Heart right ventricle (tissue), 16 donors: ENCODE data around the gene SNX6. TPM values are rescaled to one million over a fixed set of nuclear protein-coding genes. Genes with fewer than 3 reads are reported as not detected.
"Not testable (repeated sequence)": the region's sequence is repeated elsewhere in the genome, so short reads cannot be mapped to it uniquely, and the experiment has no call there.

Experiments used
- ATAC-seq, 8 donors: fragments of 200-7000 bp; cut with Tn5 transposase; one replicate each; pipeline ENCODE4 v1.9.1; 2020; ENCODE audit warnings: mild to moderate bottlenecking in 8 of 8, moderate library complexity in 8 of 8, moderate number of reproducible peaks in 1 of 8
- DNase-seq, 2 donors: peaks; one replicate each; pipeline ENCODE4 v3.0.0-alpha.2; 2020
- H3K27ac ChIP-seq, 10 donors: fragments of 200-600 bp; sonication (generic) in 2 of 10; one replicate each; pipeline versions ENCODE4 v1.5.0 to v1.8.0; 2020 to 2022; ENCODE audit warnings: mild to moderate bottlenecking in 3 of 10
- H3K27me3 ChIP-seq, 7 donors: fragments of 200-600 bp; one replicate each; pipeline ENCODE4 v1.8.0; 2021 to 2022; ENCODE audit warnings: mild to moderate bottlenecking in 2 of 7
- H3K36me3 ChIP-seq, 9 donors: fragments of 200-600 bp; sonication (generic) in 1 of 9; one replicate each; pipeline versions ENCODE4 v1.5.0 to v1.8.0; 2020 to 2022; ENCODE audit warnings: mild to moderate bottlenecking in 2 of 9
- H3K4me1 ChIP-seq, 9 donors: fragments of 200-600 bp; sonication (generic) in 1 of 9; one replicate each; pipeline versions ENCODE4 v1.5.0 to v1.8.0; 2020 to 2022; ENCODE audit warnings: mild to moderate bottlenecking in 4 of 9
- H3K4me3 ChIP-seq, 10 donors: fragments of 200-600 bp; sonication (generic) in 2 of 10; one replicate each; pipeline versions ENCODE4 v1.5.0 to v1.8.0; 2020 to 2022; ENCODE audit warnings: mild to moderate bottlenecking in 7 of 10, moderate library complexity in 2 of 10
- H3K9me3 ChIP-seq, 11 donors: fragments of 200-600 bp in 10 of 11; sonication (generic) in 2 of 11; one replicate each; pipeline versions ENCODE4 v1.5.0 to v1.8.0; 2013 to 2022; ENCODE audit warnings: mild to moderate bottlenecking in 2 of 11, control low read depth in 1 of 11, moderate library complexity in 1 of 11
- CTCF ChIP-seq, 9 donors: fragments of 200-600 bp; sonication (generic) in 2 of 9; IDR thresholded peaks; one replicate each; pipeline versions ENCODE4 v1.5.0 to v1.8.0; 2021 to 2022; ENCODE audit warnings: antibody characterized with exemption in 9 of 9, mild to moderate bottlenecking in 5 of 9, moderate library complexity in 1 of 9
- WGBS, 2 donors: extraction: QIAGEN DNeasy Blood & Tissue Kit; methylation state at CpG; one replicate each; pipeline ENCODE4 v1.1.7; 2013; ENCODE audit warnings: inconsistent platforms in 1 of 2; 5-methylcytosine and 5-hydroxymethylcytosine counted together
- intact Hi-C, 10 donors: fragments of 100-400 bp; cut with DNase I; formaldehyde crosslinking; loops; one replicate each; pipeline versions ENCODE4 v1.11.1 to v1.14.2; 2022
- polyA plus RNA-seq, 2 donors: library from polyadenylated mRNA; stranded (reverse); fragments of 200-250 nt; gene quantifications; one replicate each; pipeline ENCODE4 v1.2.3, GENCODE V29; 2013
- total RNA-seq, 10 donors: library from RNA; stranded (reverse); fragmentation: NEBNext Ultra II Directional in 3 of 10; extraction: Animal tissue kit (Norgen Biotek cat#: 25700) in 3 of 10; gene quantifications; one replicate each; pipeline versions ENCODE4 v1.2.1 to v1.2.4, GENCODE V29; 2021 to 2023
- donor health status: Arrhythmogenic right ventricular cardiomyopathy.
- donor health status: ischemic (EF 13 %, LVEDD 7.1; RV severe dilation, severe dysfunction).
- donor health status: healthy with polysubstance abuse.
- donor health status: DM: no; HTN: yes; CAD: no.
- donor health status: DM: no; HTN: no; CAD: no.
- donor health status: ischemic (EF 25% LVEDD 6.9; RV normal size, moderate dysfunction).
- donor health status: ischemic (EF 25% LVEDD 5.7; RV mildly dilated, moderate dysfunction).
- donor health status: healthy.
- donor health status: DM: yes; HTN: yes; CAD: no.
- donor health status: Ischemic cardiomyopathy.
- donor health status: ischemic (EF 35%, LVEDD 5.7; RV mildly dilated, moderate dysfunction).
- donor health status: nonischemic (EF 11% LVEDD 7.7; RV severe dilation, severe dysfunction).
- donor health status: DM: yes; HTN: yes; CAD: no.
- donor health status: PGD.
- donor health status: ischemic (EF 29% LVEDD 5.4; RV normal size, mild dysfunction).
- donor health status: nonischemic (EF 23%, LVEDD 6.1; RV moderate dilation, normal function).

The SNX6 gene
- total and polyA plus RNA-seq, 12 donors, result 17.3 to 89.8 (median 57.3) TPM

GRCh38 chr14:34539407-34540180 lies 90.4 kb downstream of the SNX6 start, which contains the start of gene EAPP:
EAPP (minus strand) TSS chr14:34539701; CDS start chr14:34539628, 73 bp downstream.
- 3% methylated on average over 59 of the region's 59 CpGs for WGBS, 2 donors
- DNase-seq, result peak; percentile 98
- Histone ChIP-seq H3K4me1 (peaks cover 8 to 28% (median 18%) of the 10 kb centered on the region in 9 donors), H3K9me3 (no peaks in the 10 kb centered on the region), H3K36me3 (peaks cover 0 to 32% (median 4%) of the 10 kb centered on the region in 9 donors), H3K27me3 (no peaks in the 10 kb centered on the region), H3K27ac (peak within 1 kb of the TSS; percentile 74 to 99 (median 93)), H3K4me3 (peak within 1 kb of the TSS; percentile 74 to 97 (median 89))
- TF ChIP-seq CTCF (IDR thresholded peaks at IDR 0.05), result peak in 1 of 9 donors; percentile 11
- intact Hi-C loops, result loop anchor here in 4 of 10 donors (5.0 to 10.0 kb wide), 5 partner anchors 37 to 205 kb away; partner anchors contain the start of gene SPTSSA (in 3 of the 4)
- peak; percentile 97 to 100 (median 99) for ATAC-seq

- peaks cover 8 to 28% (median 18%) of the 10 kb centered on the region in 9 donors for H3K4me1 ChIP-seq
- H3K9me3 ChIP-seq, result no peaks in the 10 kb centered on the region
- TF ChIP-seq CTCF (IDR thresholded peaks at IDR 0.05), result no peak
- H3K36me3 ChIP-seq, result peaks cover 0 to 39% (median 5%) of the 10 kb centered on the region in 9 donors
- H3K27me3 ChIP-seq, result no peaks in the 10 kb centered on the region
- intact Hi-C loops, result loop anchor here in 4 of 10 donors (5.0 to 10.0 kb wide), 5 partner anchors 37 to 204 kb away; partner anchors contain the start of gene SPTSSA (in 3 of the 4)
- peak in 1 of 8 donors; percentile 0 for ATAC-seq
- WGBS, 2 donors, result 1% methylated on average over 15 of the region's 15 CpGs
- no peak for DNase-seq
- H3K4me3 ChIP-seq, result peak overlapping the region; percentile 74 to 97 (median 89)
- H3K27ac ChIP-seq, result peak overlapping the region; percentile 74 to 99 (median 93)
Measured at GRCh38 chr14:34538871-34539406, 91.0 kb downstream of the SNX6 start.

- H3K4me3 ChIP-seq, result peak overlapping the region in 9 of 10 donors; percentile 74 to 97 (median 88)
- peaks cover 0 to 47% (median 12%) of the 10 kb centered on the region in 9 donors for H3K36me3 ChIP-seq
- ATAC-seq, H3K9me3 ChIP-seq, H3K27me3 ChIP-seq, DNase-seq: not testable (repeated sequence)
- H3K4me1 ChIP-seq, result peaks cover 8 to 28% (median 18%) of the 10 kb centered on the region in 9 donors
- intact Hi-C loops, result loop anchor here in 4 of 10 donors (5.0 to 10.0 kb wide), 5 partner anchors 36 to 203 kb away; partner anchors contain the start of gene SPTSSA (in 3 of the 4)
- H3K27ac ChIP-seq, result peak overlapping the region in 5 of 10 donors; percentile 11 to 96 (median 94)
- 68 to 71% methylated on average over 6 of the region's 6 CpGs for WGBS, 2 donors
Measured at GRCh38 chr14:34538096-34538495, 91.9 kb downstream of the SNX6 start.

- WGBS, 2 donors, result 70 to 79% methylated on average over 4 of the region's 4 CpGs
- TF ChIP-seq CTCF (IDR thresholded peaks at IDR 0.05), result no peak
- H3K27ac ChIP-seq, result peak overlapping the region in 2 of 10 donors; percentile 52 to 95
- H3K4me3 ChIP-seq, result peak overlapping the region in 4 of 10 donors; percentile 12 to 97 (median 92)
- DNase-seq (no peak), ATAC-seq (no peak)
- no peaks in the 10 kb centered on the region for H3K9me3 ChIP-seq
- H3K4me1 ChIP-seq, result peaks cover 8 to 28% (median 18%) of the 10 kb centered on the region in 9 donors
- intact Hi-C loops, result loop anchor here in 4 of 10 donors (5.0 to 10.0 kb wide), 5 partner anchors 35 to 203 kb away; partner anchors contain the start of gene SPTSSA (in 3 of the 4)
- peaks cover 0 to 52% (median 15%) of the 10 kb centered on the region in 9 donors for H3K36me3 ChIP-seq
- H3K27me3 ChIP-seq, result no peaks in the 10 kb centered on the region
Measured at GRCh38 chr14:34537677-34538009, 92.3 kb downstream of the SNX6 start.
